HCT116 (cell line): ENCODE data around the gene ERG. TPM values are rescaled to one million over a fixed set of nuclear protein-coding genes. Genes with fewer than 3 reads are reported as not detected.

Experiments used
- ATAC-seq: fragments of 200-7000 bp; cut with Tn5 transposase; 2 replicates; pipeline ENCODE4 v1.9.1; 2020; ENCODE audit warnings: mild to moderate bottlenecking, moderate library complexity
- BruUV-seq: library from RNA; stranded (reverse); fragments of 400-500 nt; replicated peaks from 2 replicates; lab custom pipeline; 2021; lab: Mats Ljungman, UMichigan
- CTCF ChIA-PET: fragments of 300-600 bp; sonication (Branson Sonifier 250); formaldehyde crosslinking; loops from one replicate; lab custom pipeline; 2021; ENCODE audit warnings: antibody characterized with exemption; lab: Charles Lee
- POLR2A ChIA-PET: fragments of 300-600, 350-600 bp; sonication (Branson Sonifier 250); formaldehyde crosslinking; loops from one replicate; lab custom pipeline; 2021; ENCODE audit warnings: antibody characterized with exemption; lab: Charles Lee
- RAD21 ChIA-PET, 2 experiments: fragments of 300-600 bp; sonication (Branson Sonifier 250); formaldehyde crosslinking; loops; one replicate each; lab custom pipeline; 2023; ENCODE audit warnings: low total read pairs in 2 of 2; ENCODE audit not compliant: uncharacterized antibody in 2 of 2, unreplicated experiment in 2 of 2, low non-redundant PET in 1 of 2; lab: Charles Lee
- DNase-seq: peaks from one replicate; pipeline ENCODE4 v3.0.0-alpha.2; 2010; ENCODE audit warnings: low read depth, low spot score
- H2AFZ ChIP-seq: fragments of 200-600 bp; shearing (Covaris generic), sonication (generic); 2 replicates; pipeline ENCODE4 v1.6.1; 2017; ENCODE audit warnings: low read depth, mixed run types, mixed read lengths, antibody characterized with exemption, low read length; ENCODE audit not compliant: poor library complexity, severe bottlenecking
- H3K27ac ChIP-seq: 2 replicates; pipeline ENCODE4 v1.5.1; 2012; ENCODE audit warnings: low read depth, low read length
- H3K27me3 ChIP-seq: fragments of 200-600 bp; sonication (generic); 2 replicates; pipeline ENCODE4 v1.6.1; 2016; ENCODE audit warnings: mixed run types, low read length, mixed read lengths; ENCODE audit not compliant: insufficient read depth
- H3K36me3 ChIP-seq, 2 experiments: fragments of 200-500 bp in 1 of 2; fragments of 200-600 bp in 1 of 2; sonication (Bioruptor generic) in 1 of 2; sonication (generic) in 1 of 2; 2 replicates each; pipeline versions ENCODE4 v1.5.1 to v1.6.1; 2014 to 2016; ENCODE audit warnings: low read length in 2 of 2, inconsistent platforms in 1 of 2, mixed read lengths in 1 of 2, mixed run types in 1 of 2; ENCODE audit not compliant: insufficient read depth in 2 of 2, control insufficient read depth in 1 of 2
- H3K4me1 ChIP-seq, 2 experiments: fragments of 200-600 bp in 1 of 2; sonication (generic) in 1 of 2; 2 replicates each; pipeline versions ENCODE4 v1.5.1 to v1.6.1; 2012 to 2017; ENCODE audit warnings: low read length in 2 of 2, inconsistent platforms in 1 of 2, mild to moderate bottlenecking in 1 of 2, mixed read lengths in 1 of 2, mixed run types in 1 of 2, moderate library complexity in 1 of 2; ENCODE audit not compliant: insufficient read depth in 2 of 2, control insufficient read depth in 1 of 2
- H3K4me2 ChIP-seq: fragments of 200-600 bp; sonication (generic); 2 replicates; pipeline ENCODE4 v1.6.1; 2017; ENCODE audit warnings: mixed run types, low read length, mixed read lengths
- H3K4me3 ChIP-seq, 2 experiments: fragments of 200-600 bp in 1 of 2; sonication (generic) in 1 of 2; replicated peaks in 1 of 2; 2 replicates each; pipeline ENCODE4 v1.5.1; 2011 to 2016; ENCODE audit warnings: low read length in 2 of 2, control low read depth in 1 of 2, low read depth in 1 of 2, mild to moderate bottlenecking in 1 of 2, mixed read lengths in 1 of 2, mixed run types in 1 of 2
- H3K79me2 ChIP-seq: fragments of 200-600 bp; sonication (generic); 2 replicates; pipeline ENCODE4 v1.6.1; 2017; ENCODE audit warnings: mild to moderate bottlenecking, mixed run types, low read length, moderate library complexity, mixed read lengths; ENCODE audit not compliant: insufficient read depth
- H3K9ac ChIP-seq: fragments of 200-600 bp; sonication (generic); 2 replicates; pipeline ENCODE4 v1.6.1; 2016; ENCODE audit warnings: low read length, mixed read lengths
- H3K9me2 ChIP-seq: fragments of 200-600 bp; sonication (generic), shearing (Covaris generic); 2 replicates; pipeline ENCODE4 v1.6.1; 2017; ENCODE audit warnings: mixed run types, mild to moderate bottlenecking, moderate library complexity; ENCODE audit not compliant: insufficient read depth
- H3K9me3 ChIP-seq, 2 experiments: fragments of 200-500 bp in 1 of 2; fragments of 200-600 bp in 1 of 2; sonication (Bioruptor generic) in 1 of 2; sonication (generic) in 1 of 2; 2 replicates each; pipeline ENCODE4 v1.6.1; 2014 to 2017; ENCODE audit warnings: low read length in 2 of 2, mixed read lengths in 2 of 2, inconsistent platforms in 1 of 2, low read depth in 1 of 2, mild to moderate bottlenecking in 1 of 2, mixed run types in 1 of 2, moderate library complexity in 1 of 2; ENCODE audit not compliant: control insufficient read depth in 1 of 2, insufficient read depth in 1 of 2
- H4K20me1 ChIP-seq: fragments of 200-600 bp; sonication (generic), shearing (Covaris generic); 2 replicates; pipeline ENCODE4 v1.6.1; 2017; ENCODE audit warnings: mixed run types, mild to moderate bottlenecking, moderate library complexity; ENCODE audit not compliant: insufficient read depth
- CBX3 ChIP-seq: IDR thresholded peaks from 2 replicates; pipeline ENCODE4 v1.6.1; 2012; ENCODE audit warnings: low read depth
- EGR1 ChIP-seq: IDR thresholded peaks from 2 replicates; pipeline ENCODE4 v1.6.1; 2012; ENCODE audit warnings: low read depth
- ELF1 ChIP-seq: IDR thresholded peaks from 2 replicates; pipeline ENCODE4 v1.6.1; 2012; ENCODE audit warnings: low read depth, borderline replicate concordance
- EZH2 ChIP-seq: fragments of 200-600 bp; sonication (generic); IDR thresholded peaks from 2 replicates; pipeline ENCODE4 v1.6.1; 2017; ENCODE audit warnings: antibody characterized with exemption, mixed run types
- EZH2phosphoT487 ChIP-seq: fragments of 200-600 bp; IDR thresholded peaks from 2 replicates; pipeline ENCODE4 v1.6.1; 2018; ENCODE audit warnings: antibody characterized with exemption, borderline replicate concordance
- FOSL1 ChIP-seq: IDR thresholded peaks from 2 replicates; pipeline ENCODE4 v1.6.1; 2012; ENCODE audit warnings: low read depth
- POLR2A ChIP-seq: IDR thresholded peaks from 2 replicates; pipeline ENCODE4 v1.7.0; 2011; ENCODE audit warnings: borderline replicate concordance; ENCODE audit not compliant: insufficient read depth, insufficient read length; ENCODE audit errors: extremely low read depth
- RAD21 ChIP-seq: IDR thresholded peaks from 2 replicates; pipeline ENCODE4 v1.6.1; 2012; ENCODE audit warnings: low read depth, mild to moderate bottlenecking
- SP1 ChIP-seq: IDR thresholded peaks from 2 replicates; pipeline ENCODE4 v1.6.1; 2012; ENCODE audit warnings: low read depth
- YY1 ChIP-seq: IDR thresholded peaks from 2 replicates; pipeline ENCODE4 v1.6.1; 2011; ENCODE audit warnings: low read length, low read depth, moderate library complexity, mild to moderate bottlenecking; ENCODE audit not compliant: insufficient replicate concordance; ENCODE audit errors: extremely low read depth
- ZFX ChIP-seq: fragments of 450-650 bp; IDR thresholded peaks from 2 replicates; pipeline ENCODE4 v1.6.1; 2017
- ZNF274 ChIP-seq: fragments of 200-500 bp; sonication (Bioruptor generic); IDR thresholded peaks from 2 replicates; pipeline ENCODE4 v1.6.1; 2014; ENCODE audit warnings: mild to moderate bottlenecking, low read depth, low read length, inconsistent platforms
- intact Hi-C: fragments of 100-400 bp; cut with micrococcal nuclease; formaldehyde crosslinking; loops from 2 replicates; pipeline ENCODE4 v1.10.0; 2022
- total RNA-seq: library from RNA; stranded (reverse); gene quantifications from one replicate; pipeline ENCODE4 v1.2.1, GENCODE V29; 2021; ENCODE audit not compliant: unreplicated experiment
- TF ChIP-seq, protein P1 (sequence below): IDR thresholded peaks from 2 replicates; pipeline ENCODE4 v1.6.1; 2011; ENCODE audit warnings: mild to moderate bottlenecking, low read length, moderate library complexity; ENCODE audit not compliant: insufficient replicate concordance; ENCODE audit errors: extremely low read depth

ERG gene
- total RNA-seq, 1 experiment from 2014 or later, result 0.17 TPM

DNA sequence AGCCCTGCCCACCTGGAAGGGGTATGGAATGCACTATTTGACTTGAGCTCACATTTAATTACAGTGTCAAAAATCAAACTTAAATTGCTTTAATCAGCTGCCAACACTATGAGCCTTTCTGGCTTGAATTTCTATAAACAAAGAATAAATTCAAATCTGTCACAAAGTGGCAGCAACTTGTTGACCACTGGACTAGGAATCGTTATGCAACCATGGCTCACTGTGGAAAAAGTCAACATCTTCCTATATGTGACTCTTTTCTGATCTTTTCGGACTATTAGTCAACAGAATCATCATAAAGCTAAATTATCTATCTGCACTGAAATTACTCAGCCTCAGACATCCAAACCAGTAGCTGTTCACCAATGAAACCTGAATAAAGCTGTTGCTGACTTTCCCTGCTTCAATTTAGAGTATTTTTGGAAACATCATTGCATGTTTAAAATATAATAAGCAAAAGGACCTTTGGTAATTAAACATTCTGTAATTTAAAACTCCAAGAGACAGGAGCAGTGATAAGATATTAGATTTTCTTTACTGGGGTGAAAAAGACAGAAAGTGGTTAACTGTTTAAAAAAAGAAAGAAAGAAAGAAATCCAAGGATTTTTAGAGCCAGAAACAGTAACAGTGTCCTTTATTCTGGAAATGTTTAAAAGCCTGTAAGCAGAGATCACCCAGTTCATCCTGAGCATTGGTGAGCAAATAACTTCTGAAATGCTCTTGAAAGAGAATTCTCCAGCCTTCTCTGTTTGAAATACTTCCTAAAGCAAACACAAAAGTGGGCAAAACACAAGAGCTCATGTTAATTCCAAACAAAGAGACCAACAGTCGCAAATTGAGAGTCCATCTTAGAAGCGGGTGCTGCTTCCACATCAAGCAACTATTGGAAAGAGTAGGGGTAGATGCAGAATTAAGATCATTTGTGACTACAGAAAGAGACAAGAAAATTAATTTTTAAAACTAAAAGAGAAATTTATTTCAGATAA is 26.2 kb upstream of the ERG start:
- intact Hi-C loops, result no loop called here
- POLR2A ChIA-PET, result no interaction called here
- H3K4me2 ChIP-seq, result no peak overlapping the region

More for the DNA sequence above, 26.2 kb upstream of the ERG start:
- no peak overlapping the region for H3K9ac ChIP-seq
- H3K79me2 ChIP-seq, result no peaks in the 10 kb centered on the region
- CTCF ChIA-PET, result no interaction called here
- H3K36me3 ChIP-seq, result no peaks in the 10 kb centered on the region
- peaks cover 49% of the 10 kb centered on the region for H3K27me3 ChIP-seq
- no peak for DNase-seq
- no peaks in the 10 kb centered on the region for H3K9me2 ChIP-seq
- no peak overlapping the region for H3K4me3 ChIP-seq
- no peaks in the 10 kb centered on the region for H3K4me1 ChIP-seq
- no peaks in the 10 kb centered on the region for H4K20me1 ChIP-seq
- RAD21 ChIA-PET, result no interaction called here
- H2AFZ ChIP-seq, result no peak overlapping the region
- no TSS peak for BruUV-seq
- no peak overlapping the region for H3K27ac ChIP-seq
- TF ChIP-seq CBX3 (no peak), ZNF274 (no peak), EGR1 (no peak), RAD21 (no peak), SP1 (no peak), EZH2phosphoT487 (no peak), FOSL1 (no peak), EZH2 (no peak), ZFX (no peak), ELF1 (no peak), YY1 (no peak), POLR2A (no peak)
- TF ChIP-seq, protein P1, sequence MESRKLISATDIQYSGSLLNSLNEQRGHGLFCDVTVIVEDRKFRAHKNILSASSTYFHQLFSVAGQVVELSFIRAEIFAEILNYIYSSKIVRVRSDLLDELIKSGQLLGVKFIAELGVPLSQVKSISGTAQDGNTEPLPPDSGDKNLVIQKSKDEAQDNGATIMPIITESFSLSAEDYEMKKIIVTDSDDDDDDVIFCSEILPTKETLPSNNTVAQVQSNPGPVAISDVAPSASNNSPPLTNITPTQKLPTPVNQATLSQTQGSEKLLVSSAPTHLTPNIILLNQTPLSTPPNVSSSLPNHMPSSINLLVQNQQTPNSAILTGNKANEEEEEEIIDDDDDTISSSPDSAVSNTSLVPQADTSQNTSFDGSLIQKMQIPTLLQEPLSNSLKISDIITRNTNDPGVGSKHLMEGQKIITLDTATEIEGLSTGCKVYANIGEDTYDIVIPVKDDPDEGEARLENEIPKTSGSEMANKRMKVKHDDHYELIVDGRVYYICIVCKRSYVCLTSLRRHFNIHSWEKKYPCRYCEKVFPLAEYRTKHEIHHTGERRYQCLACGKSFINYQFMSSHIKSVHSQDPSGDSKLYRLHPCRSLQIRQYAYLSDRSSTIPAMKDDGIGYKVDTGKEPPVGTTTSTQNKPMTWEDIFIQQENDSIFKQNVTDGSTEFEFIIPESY, result no peak
- TF ChIP-seq, all 23 proteins: peak for 0
- no peak for ATAC-seq
- no peaks in the 10 kb centered on the region for H3K9me3 ChIP-seq
